ENCODE data around the gene HIVEP2.

Gene HIVEP2

DNA sequence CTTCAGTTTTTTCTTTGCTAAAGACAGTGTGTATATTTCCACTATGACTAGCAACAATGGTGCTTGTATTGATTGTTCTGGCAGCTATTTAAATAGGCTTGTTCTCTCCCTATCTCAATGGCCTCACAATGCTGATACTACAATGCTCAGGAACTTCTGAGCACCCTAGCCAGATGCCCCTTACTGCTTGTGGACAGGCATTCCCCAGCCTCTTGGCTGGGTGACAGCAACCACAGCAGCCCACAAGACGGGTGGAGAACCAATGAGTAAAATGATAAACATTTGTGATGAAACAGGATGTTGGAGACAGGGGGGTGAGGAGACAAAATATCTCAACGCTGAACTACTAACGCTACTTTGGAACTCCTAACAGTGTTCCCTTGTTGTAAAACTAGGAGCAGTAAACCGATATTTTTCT lies 42.3 kb downstream of the HIVEP2 start:
- Histone ChIP-seq H3K4me3 (no peak overlapping the region), H3K27me3 (ENCODE audit: low read depth) (no peaks in the 10 kb centered on the region), H3K36me3 (replicated peaks) (no peaks in the 10 kb centered on the region), H3K9me3 (no peaks in the 10 kb centered on the region), H3K4me1 (no peaks in the 10 kb centered on the region)
- in situ Hi-C loops (cut with MboI; ENCODE audit: low sequenced_read_pairs), result no loop called here
- DNase-seq (ENCODE audit: low spot score in 2 of 2), result no peak

DNA sequence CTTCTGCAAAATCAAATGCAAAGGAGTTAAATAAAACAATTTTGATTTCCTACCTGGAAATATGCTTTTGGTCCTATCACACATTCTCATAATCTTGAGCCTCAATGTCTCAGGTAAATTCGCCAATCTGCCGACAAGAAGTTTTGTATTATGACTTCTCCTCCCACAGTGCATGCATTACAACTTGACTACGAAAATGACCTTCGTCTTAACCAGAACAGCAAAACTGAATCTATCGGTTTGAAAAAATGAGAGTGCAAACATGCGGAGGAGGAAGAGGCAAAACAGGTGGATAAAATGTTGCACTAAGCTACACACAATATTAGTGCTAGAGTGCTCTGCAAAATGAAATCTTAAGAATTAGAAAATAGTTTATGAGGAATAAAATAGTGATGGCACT lies 43.4 kb downstream of the HIVEP2 start:
- no peaks in the 10 kb centered on the region for H3K4me1 ChIP-seq
- no peaks in the 10 kb centered on the region for H3K9me3 ChIP-seq
- no peaks in the 10 kb centered on the region for H3K36me3 ChIP-seq (replicated peaks)
- no peaks in the 10 kb centered on the region for H3K27me3 ChIP-seq (ENCODE audit: low read depth)
- in situ Hi-C loops (cut with MboI; ENCODE audit: low sequenced_read_pairs), result no loop called here
- no peak overlapping the region for H3K4me3 ChIP-seq
- no peak for DNase-seq (ENCODE audit: low spot score in 2 of 2)

DNA sequence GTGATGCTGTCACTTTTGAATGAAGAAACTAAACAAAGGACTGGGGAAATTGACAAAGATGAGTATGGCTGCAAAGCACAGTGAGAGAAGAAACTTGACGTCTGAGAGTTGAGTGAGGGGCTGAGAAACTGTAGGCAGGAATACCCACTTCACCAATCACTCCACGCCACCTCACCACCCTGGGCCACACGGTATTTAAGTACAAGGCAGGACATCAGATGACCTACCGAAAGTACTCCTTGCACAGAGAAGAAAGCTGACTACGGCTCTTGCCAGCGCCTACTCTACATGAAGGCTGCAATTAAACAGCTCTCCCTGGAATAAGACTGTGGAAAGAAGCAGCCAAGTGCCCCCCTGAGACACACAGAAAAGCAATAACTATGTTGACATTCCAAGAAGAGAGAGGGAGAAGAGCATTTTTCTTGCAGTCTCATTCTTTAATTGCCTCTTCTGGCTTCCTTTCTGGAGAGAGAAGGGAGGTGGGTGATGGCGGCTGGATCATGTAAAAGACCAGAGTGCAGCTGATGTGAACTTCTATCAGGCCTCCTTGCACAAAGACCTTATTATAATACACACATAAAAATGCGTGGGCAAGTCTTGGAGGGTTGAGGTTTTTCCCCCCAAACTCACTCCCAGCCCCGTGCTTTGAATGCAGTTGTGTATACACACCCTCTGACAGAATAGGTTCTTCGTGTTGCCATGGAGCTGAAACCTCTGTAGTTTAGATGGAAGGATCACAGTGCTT lies 44.6 kb downstream of the HIVEP2 start:
- Histone ChIP-seq H3K9me3 (no peaks in the 10 kb centered on the region), H3K4me1 (no peaks in the 10 kb centered on the region), H3K36me3 (replicated peaks) (no peaks in the 10 kb centered on the region), H3K27me3 (ENCODE audit: low read depth) (no peaks in the 10 kb centered on the region), H3K4me3 (no peak overlapping the region)
- in situ Hi-C loops (cut with MboI; ENCODE audit: low sequenced_read_pairs), result no loop called here
- DNase-seq (ENCODE audit: low spot score in 2 of 2), result no peak

DNA sequence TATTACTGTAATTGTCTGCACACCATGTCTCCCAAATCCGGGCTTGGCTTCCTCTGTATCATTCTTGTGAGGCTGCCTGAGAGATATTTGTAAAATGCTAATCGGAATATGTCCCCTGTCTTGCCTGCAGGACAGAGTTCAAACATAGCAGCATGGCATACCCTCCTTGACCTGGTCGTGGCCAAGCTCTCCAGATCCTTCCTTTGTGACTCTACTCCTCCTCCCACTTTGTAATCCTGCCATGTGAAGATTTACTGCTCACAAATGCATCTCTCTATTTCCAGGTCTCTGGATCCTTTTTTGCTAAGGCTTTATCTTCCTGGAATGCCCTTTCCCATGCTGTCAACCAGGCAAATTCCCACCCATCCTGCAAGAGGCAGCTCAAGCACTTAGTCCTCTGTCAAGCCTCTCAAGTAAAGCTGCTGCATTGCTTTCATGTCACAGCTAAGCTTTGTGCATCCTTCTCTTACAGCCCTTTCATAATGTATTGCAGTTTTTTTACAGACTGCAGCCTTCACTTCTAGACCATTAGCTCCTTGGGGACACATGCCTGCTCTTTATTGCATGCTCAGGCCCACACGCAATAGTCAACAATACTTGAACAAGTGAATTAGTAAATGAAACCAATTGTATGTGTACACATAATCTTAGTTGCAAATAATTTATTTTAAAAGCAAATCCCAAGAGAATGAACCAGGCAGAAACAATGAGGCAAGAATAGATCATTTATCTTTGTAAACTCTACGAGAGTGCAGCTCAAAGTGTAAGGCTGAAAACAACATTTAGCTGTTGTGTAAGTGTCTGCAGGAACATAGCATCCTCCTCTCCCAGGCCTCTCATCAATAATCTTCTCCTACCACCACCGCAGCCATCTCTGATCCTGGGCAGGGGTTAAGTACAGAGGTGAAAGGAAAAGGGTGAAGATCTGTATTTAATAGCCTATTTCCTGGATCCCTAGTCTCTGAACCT lies 45.8 kb downstream of the HIVEP2 start:
- in situ Hi-C loops (cut with MboI; ENCODE audit: low sequenced_read_pairs), result no loop called here
- H3K36me3 ChIP-seq (replicated peaks), result no peaks in the 10 kb centered on the region
- H3K4me1 ChIP-seq, result no peaks in the 10 kb centered on the region
- H3K9me3 ChIP-seq, result no peaks in the 10 kb centered on the region
- DNase-seq (ENCODE audit: low spot score in 2 of 2), result no peak
- no peak overlapping the region for H3K4me3 ChIP-seq
- H3K27me3 ChIP-seq (ENCODE audit: low read depth), result no peaks in the 10 kb centered on the region

DNA sequence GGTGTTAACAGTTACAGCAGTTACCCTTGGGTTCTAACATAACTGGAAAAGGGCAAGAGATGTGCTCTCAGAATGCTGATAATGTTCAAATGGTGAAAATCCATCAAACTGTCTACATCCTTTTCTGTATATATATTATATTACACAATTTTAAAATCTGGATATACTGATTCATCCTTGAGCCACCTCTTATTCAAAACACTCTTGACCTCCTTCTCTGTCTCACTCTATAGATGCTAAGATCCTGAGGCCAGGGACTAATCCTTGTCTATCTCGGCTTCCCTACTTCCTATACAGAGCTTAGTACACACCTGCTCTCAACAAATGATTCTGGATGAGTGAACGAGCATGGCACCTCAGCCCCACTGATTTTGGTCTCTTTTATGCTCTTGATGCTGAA lies 47.3 kb downstream of the HIVEP2 start:
- Histone ChIP-seq H3K4me3 (no peak overlapping the region), H3K4me1 (no peaks in the 10 kb centered on the region), H3K36me3 (replicated peaks) (no peaks in the 10 kb centered on the region), H3K9me3 (no peaks in the 10 kb centered on the region), H3K27me3 (ENCODE audit: low read depth) (no peaks in the 10 kb centered on the region)
- no peak for DNase-seq (ENCODE audit: low spot score in 2 of 2)
- in situ Hi-C loops (cut with MboI; ENCODE audit: low sequenced_read_pairs), result no loop called here

GRCh38 chr6:142896732-142897131 lies 48.2 kb downstream of the HIVEP2 start:
- Histone ChIP-seq H3K36me3 (replicated peaks) (no peaks in the 10 kb centered on the region), H3K4me3 (no peak overlapping the region), H3K27me3 (ENCODE audit: low read depth) (no peaks in the 10 kb centered on the region), H3K4me1 (no peaks in the 10 kb centered on the region), H3K9me3 (no peaks in the 10 kb centered on the region)
- no peak for DNase-seq (ENCODE audit: low spot score in 2 of 2)
- in situ Hi-C loops (cut with MboI; ENCODE audit: low sequenced_read_pairs), result no loop called here

- Histone ChIP-seq H3K27me3 (ENCODE audit: low read depth) (no peaks in the 10 kb centered on the region), H3K4me3 (no peak overlapping the region), H3K9me3 (no peaks in the 10 kb centered on the region), H3K36me3 (replicated peaks) (no peaks in the 10 kb centered on the region), H3K4me1 (no peaks in the 10 kb centered on the region)
- in situ Hi-C loops (cut with MboI; ENCODE audit: low sequenced_read_pairs), result no loop called here
- DNase-seq (ENCODE audit: low spot score in 2 of 2), result no peak
Measured at GRCh38 chr6:142893088-142893487, 51.9 kb downstream of the HIVEP2 start.

- in situ Hi-C loops (cut with MboI; ENCODE audit: low sequenced_read_pairs), result no loop called here
- no peaks in the 10 kb centered on the region for H3K36me3 ChIP-seq (replicated peaks)
- no peaks in the 10 kb centered on the region for H3K27me3 ChIP-seq (ENCODE audit: low read depth)
- no peaks in the 10 kb centered on the region for H3K9me3 ChIP-seq
- no peak overlapping the region for H3K4me3 ChIP-seq
- H3K4me1 ChIP-seq, result no peaks in the 10 kb centered on the region
- DNase-seq (ENCODE audit: low spot score in 2 of 2), result no peak
Measured at GRCh38 chr6:142892254-142893021, 52.5 kb downstream of the HIVEP2 start.

DNA sequence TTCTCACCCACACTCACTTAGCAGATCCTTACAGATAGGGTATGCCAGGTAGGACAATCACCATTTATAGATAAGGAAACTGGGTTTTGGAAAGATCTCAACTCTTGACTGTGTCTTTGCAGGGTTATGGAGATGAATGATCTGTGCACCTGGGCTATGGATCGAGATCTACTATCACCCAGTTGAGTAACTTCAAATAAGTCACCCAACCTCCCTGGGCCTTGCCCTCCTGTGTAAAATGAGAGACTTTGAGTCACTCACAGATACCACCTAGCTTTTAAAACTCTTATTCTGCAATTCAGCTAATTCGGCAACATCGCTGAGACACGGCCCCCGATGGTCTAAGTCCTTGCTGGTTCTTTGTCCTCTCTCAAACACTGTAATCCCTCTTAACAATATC lies 53.5 kb downstream of the HIVEP2 start:
- no peak overlapping the region for H3K4me3 ChIP-seq
- no peaks in the 10 kb centered on the region for H3K4me1 ChIP-seq
- in situ Hi-C loops (cut with MboI; ENCODE audit: low sequenced_read_pairs), result no loop called here
- no peak for DNase-seq (ENCODE audit: low spot score in 2 of 2)
- no peaks in the 10 kb centered on the region for H3K36me3 ChIP-seq (replicated peaks)
- no peaks in the 10 kb centered on the region for H3K9me3 ChIP-seq
- no peaks in the 10 kb centered on the region for H3K27me3 ChIP-seq (ENCODE audit: low read depth)

DNA sequence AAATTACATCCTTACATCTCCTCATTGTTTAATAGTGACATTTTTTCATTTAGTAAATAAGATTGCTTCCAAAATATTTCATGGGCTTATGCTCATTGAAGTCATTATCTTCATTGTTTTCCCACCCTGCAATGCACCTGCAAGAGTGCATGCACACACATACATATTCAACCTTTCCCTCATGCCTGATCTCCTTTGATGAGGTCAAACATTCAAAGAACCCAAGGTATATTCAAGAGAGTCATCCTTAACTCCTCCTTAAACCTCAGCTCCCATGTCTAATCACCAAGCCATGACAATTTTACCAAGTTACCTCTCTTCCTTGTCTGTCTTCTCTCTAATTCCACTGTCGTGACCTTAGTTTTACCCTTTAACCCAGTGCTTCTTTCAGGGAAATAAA lies 56.5 kb downstream of the HIVEP2 start:
- H3K4me1 ChIP-seq, result peaks cover 10% of the 10 kb centered on the region; the same call in 1 of the 2 replicates
- in situ Hi-C loops (cut with MboI; ENCODE audit: low sequenced_read_pairs), result no loop called here
- no peaks in the 10 kb centered on the region for H3K36me3 ChIP-seq (replicated peaks)
- H3K4me3 ChIP-seq, result no peak overlapping the region
- H3K27me3 ChIP-seq (ENCODE audit: low read depth), result no peaks in the 10 kb centered on the region
- H3K9me3 ChIP-seq, result no peaks in the 10 kb centered on the region
- DNase-seq (ENCODE audit: low spot score in 2 of 2), result no peak

GRCh38 chr6:142887517-142887916 lies 57.5 kb downstream of the HIVEP2 start:
- no peak for DNase-seq (ENCODE audit: low spot score in 2 of 2)
- peaks cover 10% of the 10 kb centered on the region; the same call in 1 of the 2 replicates for H3K4me1 ChIP-seq
- in situ Hi-C loops (cut with MboI; ENCODE audit: low sequenced_read_pairs), result no loop called here
- no peak overlapping the region for H3K4me3 ChIP-seq
- H3K9me3 ChIP-seq, result no peaks in the 10 kb centered on the region
- no peaks in the 10 kb centered on the region for H3K36me3 ChIP-seq (replicated peaks)
- H3K27me3 ChIP-seq (ENCODE audit: low read depth), result no peaks in the 10 kb centered on the region

DNA sequence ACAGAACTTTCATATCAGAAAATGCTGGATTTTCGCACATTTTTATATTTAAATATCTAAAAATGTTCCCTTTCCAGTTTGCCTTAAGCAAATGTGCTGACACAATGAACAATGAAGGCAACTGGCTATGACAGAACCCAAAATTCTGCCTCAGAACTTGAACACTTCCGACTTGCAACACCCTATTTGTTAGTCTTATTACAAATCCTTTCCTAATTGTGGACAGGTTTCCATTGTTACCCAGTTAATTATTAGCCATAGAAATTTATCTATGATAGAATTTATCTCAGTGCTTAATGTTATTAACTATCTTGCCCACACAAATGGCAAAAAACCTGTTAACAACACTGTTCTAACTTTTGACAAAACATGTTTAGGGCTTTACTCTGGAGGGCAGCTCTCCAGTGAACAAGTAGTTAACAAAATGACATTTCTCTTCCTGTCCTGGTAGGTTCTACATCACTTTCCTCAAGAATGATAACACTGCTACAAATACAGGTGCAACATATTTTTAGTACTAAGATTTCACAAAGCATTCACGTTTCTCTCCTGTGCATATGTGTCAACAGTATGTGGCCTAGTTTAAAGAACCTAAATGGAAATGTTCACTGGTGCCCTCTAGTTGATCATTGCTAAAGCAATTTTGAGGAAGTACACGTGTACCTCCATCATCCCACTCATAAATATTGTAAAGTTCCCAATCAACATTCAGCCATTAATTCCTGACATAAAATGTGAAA lies 58.4 kb downstream of the HIVEP2 start:
- Histone ChIP-seq H3K27me3 (ENCODE audit: low read depth) (no peaks in the 10 kb centered on the region), H3K9me3 (no peaks in the 10 kb centered on the region), H3K4me1 (peaks cover 10% of the 10 kb centered on the region; the same call in 1 of the 2 replicates), H3K36me3 (replicated peaks) (no peaks in the 10 kb centered on the region), H3K4me3 (no peak overlapping the region)
- in situ Hi-C loops (cut with MboI; ENCODE audit: low sequenced_read_pairs), result no loop called here
- DNase-seq (ENCODE audit: low spot score in 2 of 2), result no peak

All from HAP-1 (cell line).